Astrocyte (in vitro differentiated cells and primary cell): ENCODE results near the gene MICU2. TPM values are rescaled to one million over a fixed set of nuclear protein-coding genes. Genes with fewer than 3 reads are reported as not detected.

Source experiments
- DNase-seq: peaks from one replicate; pipeline ENCODE4 v3.0.0-alpha.2; 2010; ENCODE audit warnings: low read depth
- FAIRE-seq: peaks from 2 replicates; lab custom pipeline; 2011; peaks lifted over from hg19 to GRCh38; lab: Jason Lieb, UNC
- H2AFZ ChIP-seq: 2 replicates; pipeline ENCODE4 v1.6.0; 2012; ENCODE audit warnings: low read depth, low read length, inconsistent platforms
- H3K27ac ChIP-seq: 2 replicates; pipeline ENCODE4 v1.5.1; 2011; ENCODE audit warnings: low read depth, low read length, inconsistent platforms
- H3K27me3 ChIP-seq: 2 replicates; pipeline ENCODE4 v1.6.0; 2011; ENCODE audit warnings: low read length, inconsistent platforms; ENCODE audit not compliant: insufficient read depth
- H3K36me3 ChIP-seq: 2 replicates; pipeline ENCODE4 v1.5.1; 2011; ENCODE audit warnings: low read length, inconsistent platforms; ENCODE audit not compliant: insufficient read depth
- H3K4me1 ChIP-seq: 2 replicates; pipeline ENCODE4 v1.5.1; 2011; ENCODE audit warnings: low read length, inconsistent platforms; ENCODE audit not compliant: insufficient read depth
- H3K4me2 ChIP-seq: 2 replicates; pipeline ENCODE4 v1.6.0; 2012; ENCODE audit warnings: low read length, inconsistent platforms
- H3K4me3 ChIP-seq: 2 replicates; pipeline ENCODE4 v1.5.1; 2011; ENCODE audit warnings: low read depth, mild to moderate bottlenecking, low read length, inconsistent platforms; ENCODE audit not compliant: insufficient read depth
- H3K79me2 ChIP-seq: 2 replicates; pipeline ENCODE4 v1.6.0; 2012; ENCODE audit warnings: mild to moderate bottlenecking, low read length, inconsistent platforms; ENCODE audit not compliant: insufficient read depth
- H3K9ac ChIP-seq: 2 replicates; pipeline ENCODE4 v1.6.0; 2012; ENCODE audit warnings: mild to moderate bottlenecking, low read length, inconsistent platforms
- H3K9me3 ChIP-seq: 2 replicates; pipeline ENCODE4 v1.5.1; 2012; ENCODE audit warnings: low read depth, mild to moderate bottlenecking, low read length, inconsistent platforms; ENCODE audit not compliant: insufficient read depth
- H4K20me1 ChIP-seq: 2 replicates; pipeline ENCODE4 v1.6.0; 2012; ENCODE audit warnings: low read length, inconsistent platforms; ENCODE audit not compliant: insufficient read depth
- H3K27ac Mint-ChIP-seq: one replicate; pipeline ENCODE4 v1.8.0; 2021; ENCODE audit warnings: mild to moderate bottlenecking, mixed read lengths; ENCODE audit not compliant: unreplicated experiment
- H3K27me3 Mint-ChIP-seq: one replicate; pipeline ENCODE4 v1.8.0; 2021; ENCODE audit warnings: low read depth, mixed read lengths; ENCODE audit not compliant: unreplicated experiment
- H3K36me3 Mint-ChIP-seq: one replicate; pipeline ENCODE4 v1.8.0; 2021; ENCODE audit warnings: low read depth, mixed read lengths; ENCODE audit not compliant: unreplicated experiment
- H3K4me1 Mint-ChIP-seq: one replicate; pipeline ENCODE4 v1.8.0; 2021; ENCODE audit warnings: low read depth, mixed read lengths; ENCODE audit not compliant: unreplicated experiment
- H3K4me3 Mint-ChIP-seq: one replicate; pipeline ENCODE4 v1.8.0; 2021; ENCODE audit warnings: mild to moderate bottlenecking, moderate library complexity, mixed read lengths; ENCODE audit not compliant: unreplicated experiment
- H3K9me3 Mint-ChIP-seq: one replicate; pipeline ENCODE4 v1.8.0; 2021; ENCODE audit warnings: mild to moderate bottlenecking, mixed read lengths; ENCODE audit not compliant: unreplicated experiment
- CTCF ChIP-seq: IDR thresholded peaks from 2 replicates; pipeline ENCODE4 v1.5.1; 2011; ENCODE audit warnings: low read depth, mild to moderate bottlenecking, inconsistent platforms, low read length, moderate library complexity; ENCODE audit not compliant: insufficient read depth
- EZH2 ChIP-seq: IDR thresholded peaks from 2 replicates; pipeline ENCODE4 v1.6.1; 2012; ENCODE audit warnings: mild to moderate bottlenecking, low read length, inconsistent platforms; ENCODE audit not compliant: insufficient read depth
- total RNA-seq: library from RNA; stranded (reverse); gene quantifications from 2 replicates; pipeline ENCODE4 v1.2.1, GENCODE V29; 2021

MICU2 gene
- total RNA-seq, 1 donor from 2014 or later, result 31.8 TPM

GRCh38 chr13:21475115-21475514 is 128.9 kb downstream of the MICU2 start:
- DNase-seq (no peak), FAIRE-seq (no peak)
- H3K9ac ChIP-seq, result no peak overlapping the region
- H3K4me1 Mint-ChIP-seq, result no peaks in the 10 kb centered on the region
- H3K9me3 ChIP-seq, result no peaks in the 10 kb centered on the region
- no peaks in the 10 kb centered on the region for H3K27me3 ChIP-seq
- no peaks in the 10 kb centered on the region for H3K36me3 Mint-ChIP-seq
- H2AFZ ChIP-seq, result no peak overlapping the region
- no peak overlapping the region for H3K4me3 Mint-ChIP-seq
- H3K4me1 ChIP-seq, result no peaks in the 10 kb centered on the region
- no peak overlapping the region for H3K27ac Mint-ChIP-seq
- no peak for TF ChIP-seq CTCF
- TF ChIP-seq EZH2, result no peak
- H3K4me3 ChIP-seq, result no peak overlapping the region
- H3K9me3 Mint-ChIP-seq, result peaks cover 4% of the 10 kb centered on the region
- no peak overlapping the region for H3K4me2 ChIP-seq
- no peaks in the 10 kb centered on the region for H4K20me1 ChIP-seq
- H3K79me2 ChIP-seq, result no peaks in the 10 kb centered on the region
- no peak overlapping the region for H3K27ac ChIP-seq
- no peaks in the 10 kb centered on the region for H3K36me3 ChIP-seq
- no peaks in the 10 kb centered on the region for H3K27me3 Mint-ChIP-seq

- Histone ChIP-seq H3K27ac (no peak overlapping the region), H3K4me2 (no peak overlapping the region), H3K27me3 (no peaks in the 10 kb centered on the region), H3K4me3 (no peak overlapping the region), H3K4me1 (no peaks in the 10 kb centered on the region), H3K9ac (no peak overlapping the region), H3K79me2 (no peaks in the 10 kb centered on the region), H2AFZ (no peak overlapping the region), H3K9me3 (no peaks in the 10 kb centered on the region), H3K36me3 (no peaks in the 10 kb centered on the region), H4K20me1 (no peaks in the 10 kb centered on the region)
- H3K27ac Mint-ChIP-seq, result no peak overlapping the region
- peaks cover 7% of the 10 kb centered on the region for H3K9me3 Mint-ChIP-seq
- H3K36me3 Mint-ChIP-seq, result no peaks in the 10 kb centered on the region
- FAIRE-seq, result no peak
- no peaks in the 10 kb centered on the region for H3K27me3 Mint-ChIP-seq
- DNase-seq, result no peak
- no peak overlapping the region for H3K4me3 Mint-ChIP-seq
- H3K4me1 Mint-ChIP-seq, result no peaks in the 10 kb centered on the region
- TF ChIP-seq CTCF, result no peak
- no peak for TF ChIP-seq EZH2
Observed at GRCh38 chr13:21470785-21471184, 133.2 kb downstream of the MICU2 start.

- H3K4me1 Mint-ChIP-seq, result no peaks in the 10 kb centered on the region
- Histone ChIP-seq H3K9me3 (no peaks in the 10 kb centered on the region), H3K36me3 (no peaks in the 10 kb centered on the region), H3K27me3 (no peaks in the 10 kb centered on the region), H3K79me2 (no peaks in the 10 kb centered on the region), H3K4me1 (no peaks in the 10 kb centered on the region), H3K4me3 (no peak overlapping the region), H4K20me1 (no peaks in the 10 kb centered on the region), H3K9ac (no peak overlapping the region), H3K27ac (no peak overlapping the region), H2AFZ (no peak overlapping the region), H3K4me2 (no peak overlapping the region)
- no peak for TF ChIP-seq CTCF
- no peak for TF ChIP-seq EZH2
- FAIRE-seq (no peak), DNase-seq (no peak)
- H3K4me3 Mint-ChIP-seq, result no peak overlapping the region
- no peaks in the 10 kb centered on the region for H3K36me3 Mint-ChIP-seq
- peaks cover 6% of the 10 kb centered on the region for H3K9me3 Mint-ChIP-seq
- H3K27ac Mint-ChIP-seq, result no peak overlapping the region
- no peaks in the 10 kb centered on the region for H3K27me3 Mint-ChIP-seq
Observed at GRCh38 chr13:21466527-21466926, 137.4 kb downstream of the MICU2 start.
